ENCODE data around the gene IFT122.
"Not testable (repeated sequence)": the region's sequence is repeated elsewhere in the genome, so short reads cannot be mapped to it uniquely, and the experiment has no call there.

Gene IFT122

GRCh38 chr3:129469026-129469425, 29.0 kb downstream of the IFT122 start:
- no peak for DNase-seq (ENCODE audit: low read depth in 2 of 2)

- DNase-seq (ENCODE audit: low read depth in 2 of 2): no peak
Observed at GRCh38 chr3:129470861-129471260, 30.8 kb downstream of the IFT122 start.

GRCh38 chr3:129473067-129473768, 33.2 kb downstream of the IFT122 start:
- no peak for DNase-seq (ENCODE audit: low read depth in 2 of 2)

- DNase-seq (ENCODE audit: low read depth in 2 of 2): no peak
Observed at GRCh38 chr3:129473769-129474152, 33.7 kb downstream of the IFT122 start.

GRCh38 chr3:129474984-129475804, 35.2 kb downstream of the IFT122 start:
- no peak for DNase-seq (ENCODE audit: low read depth in 2 of 2)

- no peak for DNase-seq (ENCODE audit: low read depth in 2 of 2)
Observed at GRCh38 chr3:129475863-129476262, 35.8 kb downstream of the IFT122 start.

- no peak for DNase-seq (ENCODE audit: low read depth in 2 of 2)
Observed at GRCh38 chr3:129476586-129476985, 36.6 kb downstream of the IFT122 start.

- DNase-seq (ENCODE audit: low read depth in 2 of 2): not testable (repeated sequence)
Observed at GRCh38 chr3:129481225-129481765, 41.3 kb downstream of the IFT122 start.

GRCh38 chr3:129481766-129482332, 41.8 kb downstream of the IFT122 start:
- no peak for DNase-seq (ENCODE audit: low read depth in 2 of 2)

- no peak for DNase-seq (ENCODE audit: low read depth in 2 of 2)
Observed at GRCh38 chr3:129482721-129483120, 42.7 kb downstream of the IFT122 start.

GRCh38 chr3:129483870-129484269, 43.8 kb downstream of the IFT122 start:
- DNase-seq (ENCODE audit: low read depth in 2 of 2): no peak

GRCh38 chr3:129485146-129485545, 45.1 kb downstream of the IFT122 start:
- not testable (repeated sequence) for DNase-seq (ENCODE audit: low read depth in 2 of 2)

- DNase-seq (ENCODE audit: low read depth in 2 of 2): peak; percentile 61 to 65
Observed at GRCh38 chr3:129485721-129486663, 46.0 kb downstream of the IFT122 start.

- no peak for DNase-seq (ENCODE audit: low read depth in 2 of 2)
Observed at GRCh38 chr3:129486664-129487035, 46.6 kb downstream of the IFT122 start.

- no peak for DNase-seq (ENCODE audit: low read depth in 2 of 2)
Observed at GRCh38 chr3:129487183-129487867, 47.3 kb downstream of the IFT122 start.

- not testable (repeated sequence) for DNase-seq (ENCODE audit: low read depth in 2 of 2)
Observed at GRCh38 chr3:129487868-129488335, 47.9 kb downstream of the IFT122 start.

- not testable (repeated sequence) for DNase-seq (ENCODE audit: low read depth in 2 of 2)
Observed at GRCh38 chr3:129489258-129489657, 49.2 kb downstream of the IFT122 start.

- peak; percentile 37 to 40 for DNase-seq (ENCODE audit: low read depth in 2 of 2)
Observed at GRCh38 chr3:129490273-129490675, 50.2 kb downstream of the IFT122 start.

GRCh38 chr3:129491077-129491476, 51.1 kb downstream of the IFT122 start:
- not testable (repeated sequence) for DNase-seq (ENCODE audit: low read depth in 2 of 2)

- DNase-seq (ENCODE audit: low read depth in 2 of 2): no peak
Observed at GRCh38 chr3:129491794-129492193, 51.8 kb downstream of the IFT122 start.

- no peak for DNase-seq (ENCODE audit: low read depth in 2 of 2)
Observed at GRCh38 chr3:129492691-129493090, 52.7 kb downstream of the IFT122 start.
